GM12878 (cell line): ENCODE data around the gene SLC12A3. TPM values are rescaled to one million over a fixed set of nuclear protein-coding genes. Genes with fewer than 3 reads are reported as not detected.
A peak's percentile ranks its signal among the peaks of the same experiment; 100 is the strongest.

Experiments used
- ATAC-seq: fragments of 200-7000 bp; cut with Tn5 transposase; 3 replicates; pipeline ENCODE4 v1.9.1; 2020; ENCODE audit warnings: mild to moderate bottlenecking, moderate library complexity
- BruUV-seq: library from RNA; stranded (reverse); fragments of 400-500 nt; replicated peaks from 2 replicates; lab custom pipeline; 2021; lab: Mats Ljungman, UMichigan
- CTCF ChIA-PET: fragments of 300-600 bp; sonication (Branson Sonifier 250); formaldehyde crosslinking; extraction: SDS; loops from one replicate; lab custom pipeline; 2021; ENCODE audit warnings: inconsistent platforms; lab: Yijun Ruan, JAX
- POLR2A ChIA-PET: fragments of 350-600 bp; formaldehyde crosslinking; extraction: SDS; loops from one replicate; lab custom pipeline; 2021; ENCODE audit warnings: inconsistent platforms; lab: Charles Lee
- RAD21 ChIA-PET: fragments of 300-600 bp; sonication (Branson Sonifier 250); formaldehyde crosslinking; loops from one replicate; lab custom pipeline; 2023; ENCODE audit warnings: antibody characterized with exemption; ENCODE audit not compliant: unreplicated experiment; lab: Charles Lee
- SMC1A ChIA-PET: fragments of 300-600 bp; sonication (Branson Sonifier 250); formaldehyde crosslinking; loops from one replicate; lab custom pipeline; 2023; ENCODE audit not compliant: unreplicated experiment, uncharacterized antibody; lab: Charles Lee
- DNase-seq: peaks from one replicate; pipeline ENCODE4 v3.0.0-alpha.2; 2011; ENCODE audit warnings: low read depth, low spot score
- FAIRE-seq: peaks from 3 replicates; lab custom pipeline; 2011; peaks lifted over from hg19 to GRCh38; lab: Jason Lieb, UNC
- H2AFZ ChIP-seq: 2 replicates; pipeline ENCODE4 v1.6.0; 2011; ENCODE audit warnings: low read depth, low read length, control low read depth; ENCODE audit not compliant: control insufficient read depth
- H3K27ac ChIP-seq: 2 replicates; pipeline ENCODE4 v1.5.1; 2011; ENCODE audit warnings: control low read depth; ENCODE audit not compliant: control insufficient read depth, insufficient read depth
- H3K27me3 ChIP-seq, 2 experiments: replicated peaks in 1 of 2; 2 replicates each; pipeline versions ENCODE4 v1.6.0 to v1.6.1; 2011; ENCODE audit warnings: low read length in 1 of 2; ENCODE audit not compliant: control insufficient read depth in 2 of 2, insufficient read depth in 2 of 2
- H3K36me3 ChIP-seq, 2 experiments: 2 replicates each; pipeline ENCODE4 v1.5.1; 2011; ENCODE audit warnings: low read length in 1 of 2; ENCODE audit not compliant: control insufficient read depth in 2 of 2, insufficient read depth in 2 of 2
- H3K4me1 ChIP-seq: 2 replicates; pipeline ENCODE4 v1.6.1; 2011; ENCODE audit warnings: mild to moderate bottlenecking, low read length, moderate library complexity, mixed read lengths; ENCODE audit not compliant: control insufficient read depth, insufficient read depth
- H3K4me2 ChIP-seq: 2 replicates; pipeline ENCODE4 v1.6.0; 2011; ENCODE audit warnings: control low read depth; ENCODE audit not compliant: control insufficient read depth, insufficient read depth
- H3K4me3 ChIP-seq: fragments of 200-600 bp; sonication (generic); 2 replicates; pipeline ENCODE4 v1.5.1; 2016
- H3K79me2 ChIP-seq: 2 replicates; pipeline ENCODE4 v1.6.0; 2011; ENCODE audit warnings: low read length; ENCODE audit not compliant: control insufficient read depth, insufficient read depth
- H3K9ac ChIP-seq: 2 replicates; pipeline ENCODE4 v1.8.0; 2011; ENCODE audit warnings: low read length, control low read depth, mixed read lengths; ENCODE audit not compliant: control insufficient read depth, insufficient read depth
- H3K9me3 ChIP-seq: replicated peaks from 3 replicates; pipeline ENCODE4 v1.5.1; 2011; ENCODE audit warnings: mild to moderate bottlenecking, low read length; ENCODE audit not compliant: control insufficient read depth, insufficient read depth
- H4K20me1 ChIP-seq: 2 replicates; pipeline ENCODE4 v1.6.0; 2011; ENCODE audit not compliant: control insufficient read depth, insufficient read depth
- CBFB ChIP-seq: IDR thresholded peaks from 2 replicates; pipeline ENCODE4 v1.6.1; 2016; ENCODE audit warnings: antibody characterized with exemption, low read depth
- CREB1 ChIP-seq: IDR thresholded peaks from 2 replicates; pipeline ENCODE4 v1.6.1; 2012; ENCODE audit warnings: low read depth, mild to moderate bottlenecking, inconsistent platforms
- EP300 ChIP-seq, 2 experiments: fragments of 150-350 bp in 1 of 2; IDR thresholded peaks; 2 replicates each; pipeline ENCODE4 v1.6.1; 2011 to 2012; ENCODE audit warnings: low read depth in 2 of 2, low read length in 2 of 2, borderline replicate concordance in 1 of 2, improper control_type of control experiment in 1 of 2, inconsistent platforms in 1 of 2; ENCODE audit not compliant: control insufficient read depth in 1 of 2
- GATAD2B ChIP-seq: fragments of 450-650 bp; conservative IDR thresholded peaks from 2 replicates; pipeline ENCODE4 v1.6.1; 2017; ENCODE audit warnings: low read depth, mild to moderate bottlenecking, moderate library complexity
- HDAC2 ChIP-seq: fragments of 200-600 bp; sonication (generic); IDR thresholded peaks from 2 replicates; pipeline ENCODE4 v1.6.1; 2017
- HDGF ChIP-seq: fragments of 450-650 bp; IDR thresholded peaks from 2 replicates; pipeline ENCODE4 v1.6.1; 2016; ENCODE audit warnings: antibody characterized with exemption
- IKZF2 ChIP-seq, 2 experiments: fragments of 450-650 bp; IDR thresholded peaks; 2 replicates each; pipeline ENCODE4 v1.6.1; 2017; ENCODE audit warnings: mild to moderate bottlenecking in 2 of 2, moderate library complexity in 2 of 2
- IRF3 ChIP-seq: fragments of 450-650 bp; IDR thresholded peaks from 2 replicates; pipeline ENCODE4 v1.6.1; 2014; ENCODE audit warnings: mild to moderate bottlenecking
- JUNB ChIP-seq: IDR thresholded peaks from 2 replicates; pipeline ENCODE4 v1.6.1; 2016; ENCODE audit warnings: antibody characterized with exemption, mild to moderate bottlenecking
- JUND ChIP-seq: IDR thresholded peaks from 2 replicates; pipeline ENCODE4 v1.6.1; 2012; ENCODE audit warnings: low read depth, mild to moderate bottlenecking, low read length, improper control_type of control experiment, moderate library complexity
- MEF2B ChIP-seq: fragments of 450-650 bp; IDR thresholded peaks from 2 replicates; pipeline ENCODE4 v1.6.1; 2018; ENCODE audit warnings: mild to moderate bottlenecking, moderate library complexity; ENCODE audit not compliant: partially characterized antibody, poor library complexity, severe bottlenecking
- MTA2 ChIP-seq: fragments of 450-650 bp; IDR thresholded peaks from 2 replicates; pipeline ENCODE4 v1.6.1; 2016; ENCODE audit warnings: low read depth, mild to moderate bottlenecking, moderate library complexity
- MYB ChIP-seq: fragments of 150-350 bp; IDR thresholded peaks from 2 replicates; pipeline ENCODE4 v1.6.1; 2014; ENCODE audit warnings: mild to moderate bottlenecking, low read depth, low read length, borderline replicate concordance
- NBN ChIP-seq: fragments of 450-650 bp; IDR thresholded peaks from 2 replicates; pipeline ENCODE4 v1.6.1; 2016
- NFXL1 ChIP-seq: fragments of 450-650 bp; IDR thresholded peaks from 2 replicates; pipeline ENCODE4 v1.6.1; 2017; ENCODE audit warnings: antibody characterized with exemption, mild to moderate bottlenecking, borderline replicate concordance
- SKIL ChIP-seq: fragments of 450-650 bp; IDR thresholded peaks from 2 replicates; pipeline ENCODE4 v1.6.1; 2017; ENCODE audit warnings: mild to moderate bottlenecking, low read depth, inconsistent platforms; ENCODE audit not compliant: poor library complexity, severe bottlenecking
- WRNIP1 ChIP-seq: IDR thresholded peaks from 2 replicates; pipeline ENCODE4 v1.6.1; 2011; ENCODE audit warnings: low read depth, low read length, improper control_type of control experiment, borderline replicate concordance
- ZBED1 ChIP-seq: IDR thresholded peaks from 2 replicates; pipeline ENCODE4 v1.6.1; 2016; ENCODE audit warnings: borderline replicate concordance
- ZZZ3 ChIP-seq: IDR thresholded peaks from 2 replicates; pipeline ENCODE4 v1.6.1; 2011; ENCODE audit warnings: low read depth; ENCODE audit not compliant: control insufficient read depth, insufficient read length
- WGBS: methylation state at CpG from one replicate; pipeline ENCODE4 v1.1.6; 2016; ENCODE audit warnings: low lambda C conversion rate; ENCODE audit not compliant: insufficient replicate concordance, insufficient coverage; ENCODE audit errors: missing lambda C conversion rate; 5-methylcytosine and 5-hydroxymethylcytosine counted together
- in situ Hi-C: fragments of 300-500 bp; cut with MboI; formaldehyde crosslinking; loops from 9 replicates; pipeline ENCODE4 v1.14.3; 2018; ENCODE audit warnings: mixed read lengths
- intact Hi-C: fragments of 100-400 bp; cut with micrococcal nuclease; formaldehyde crosslinking; loops from one replicate; pipeline ENCODE4 v1.14.2; 2022; ENCODE audit not compliant: unreplicated experiment
- polyA plus RNA-seq, 11 experiments: library from polyadenylated mRNA; depleted of rRNA in 4 of 11; unstranded in 6 of 11; stranded (reverse) in 5 of 11; fragments of >200 nt; fragmentation: Nextera tagmentation in 4 of 11; fragmentation: Illumina TruSeq in 1 of 11; extraction: Ambion mirVana in 4 of 11; extraction: Trizol in 1 of 11; gene quantifications; 1 replicate in 1 of 11; 2 replicates in 10 of 11; pipeline versions ENCODE4 v1.2.1 to v1.2.3, GENCODE V29; 2011 to 2016; ENCODE audit warnings: inconsistent platforms in 2 of 11, missing spikeins in 2 of 11, low read depth in 1 of 11
- total RNA-seq, 4 experiments: library from RNA; depleted of rRNA in 3 of 4; stranded (reverse); fragments of >200 nt in 3 of 4; fragmentation: Illumina TruSeq in 1 of 4; extraction: Trizol in 1 of 4; gene quantifications; 2 replicates each; pipeline versions ENCODE4 v1.2.1 to v1.2.3, GENCODE V29; 2013 to 2021

The SLC12A3 gene
- total and polyA plus RNA-seq, 10 of the 15 experiments (the other 5 are each of a cell fraction or from before 2014, with no cell fraction given): 0.05 to 6.3 (median 3.1) TPM

DNA sequence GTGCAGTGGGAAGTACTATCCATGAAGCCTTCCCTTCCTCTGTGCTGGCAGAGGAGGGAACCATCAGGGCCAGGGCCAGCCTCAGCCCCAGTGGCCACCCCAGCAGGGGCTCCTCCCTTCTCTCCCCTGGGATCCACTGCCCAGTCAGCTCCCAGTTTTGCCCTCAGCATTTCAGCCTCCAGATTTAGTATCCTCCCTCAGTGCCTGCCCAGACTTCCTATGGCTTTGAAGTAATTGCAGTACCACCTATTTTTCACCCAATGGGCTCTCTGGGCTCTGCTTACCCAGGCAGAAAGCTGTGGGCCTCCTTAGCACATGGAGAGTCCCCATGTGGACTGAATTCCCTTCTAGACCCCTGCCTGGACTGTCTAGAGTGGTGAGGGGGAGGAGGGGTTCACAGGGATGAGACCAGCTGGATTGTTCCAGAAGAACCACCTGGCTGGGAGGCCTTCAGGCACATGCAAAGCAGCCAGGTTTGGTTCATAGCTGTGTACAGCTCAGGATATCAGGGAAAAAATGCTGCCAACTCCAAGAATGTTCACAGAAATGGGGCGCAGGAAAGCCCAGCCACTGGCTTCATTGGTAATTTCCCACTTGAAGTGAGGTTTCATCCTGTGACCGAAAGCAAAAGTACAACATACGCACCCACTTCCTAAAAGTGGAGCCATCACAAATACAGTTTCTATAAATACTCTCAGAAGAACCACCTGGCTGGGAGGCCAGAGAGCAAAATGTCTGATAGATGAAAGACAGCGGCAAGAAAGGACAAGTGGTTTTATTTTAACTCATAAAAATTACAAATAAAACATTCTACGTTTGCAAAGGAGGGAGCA is 51.8 kb downstream of the SLC12A3 start:
- in situ Hi-C loops: no loop called here
- TSS peak; percentile 96 for BruUV-seq
- TF ChIP-seq CBFB (peak; percentile 57; the same call in 1 of the 2 replicates), NFXL1 (no peak), SKIL (peak; percentile 85), CREB1 (peak; percentile 59), ZBED1 (peak; percentile 87), MEF2B (peak; percentile 95), MYB (no peak), HDGF (no peak), GATAD2B (peak; percentile 61; the same call in 1 of the 2 replicates), MTA2 (peak; percentile 83), ZZZ3 (no peak), IKZF2 (IDR thresholded peaks at IDR 0.05) (peak; percentile 98 to 99), IRF3 (no peak), WRNIP1 (no peak), JUNB (peak; percentile 41; the same call in 1 of the 2 replicates), EP300 (IDR thresholded peaks at IDR 0.05; ENCODE audit: borderline replicate concordance in 1 of 2, control insufficient read depth in 1 of 2, low read depth in 2 of 2, low read length in 2 of 2) (peak; percentile 98 to 99), NBN (peak; percentile 79), HDAC2 (no peak), JUND (0 out of 2 replicates have a peak, but pooled peaks have one; percentile 27)

More for the DNA sequence above, 51.8 kb downstream of the SLC12A3 start:
- H3K36me3 ChIP-seq: no peaks in the 10 kb centered on the region
- 5% methylated on average over 5 of the region's 5 CpGs for WGBS
- ATAC-seq (peak; percentile 76), DNase-seq (peak; percentile 77), FAIRE-seq (peak; percentile 78)
- peak overlapping the region; percentile 35 for H2AFZ ChIP-seq
- peak overlapping the region; percentile 82 for H3K4me2 ChIP-seq
- SMC1A ChIA-PET: interaction anchor here (0.6 to 6.4 kb wide), 7 partner anchors 10 to 621 kb away, joined by 3 to 52 read pairs (median 4); partner anchors contain the start of gene HERPUD1
- H3K27ac ChIP-seq: peak overlapping the region; percentile 79
- no peaks in the 10 kb centered on the region for H3K79me2 ChIP-seq
- H3K9me3 ChIP-seq: no peaks in the 10 kb centered on the region; the same call in 2 of the 3 replicates
- RAD21 ChIA-PET: interaction anchor here (0.6 to 4.6 kb wide), 9 partner anchors 14 to 125 kb away, joined by 3 to 34 read pairs (median 3); partner anchors contain the start of gene HERPUD1
- POLR2A ChIA-PET: interaction anchor here (1.0 to 13.8 kb wide), 5 partner anchors 19 to 69 kb away, joined by 3 to 306 read pairs (median 3); partner anchors contain the start of gene HERPUD1
- H3K27me3 ChIP-seq: no peaks in the 10 kb centered on the region
- H3K4me1 ChIP-seq: peaks cover 48% of the 10 kb centered on the region
- H4K20me1 ChIP-seq: no peaks in the 10 kb centered on the region
- peak overlapping the region; percentile 47 for H3K9ac ChIP-seq
- CTCF ChIA-PET: interaction anchor here (0.9 to 2.3 kb wide), 4 partner anchors 10 to 35 kb away, joined by 3 to 7 read pairs (median 5); no protein-coding TSS in a partner anchor
- no peak overlapping the region; the same call in 1 of the 2 replicates for H3K4me3 ChIP-seq
- intact Hi-C loops: loop anchor here (1.0 kb wide), 1 partner anchor 15 kb away; no protein-coding TSS in a partner anchor
